ENCODE results near the gene BMP10. TPM values are rescaled to one million over a fixed set of nuclear protein-coding genes. Genes with fewer than 3 reads are reported as not detected.

BMP10 gene
- total RNA-seq, 1 experiment from 2014 or later = not detected

DNA sequence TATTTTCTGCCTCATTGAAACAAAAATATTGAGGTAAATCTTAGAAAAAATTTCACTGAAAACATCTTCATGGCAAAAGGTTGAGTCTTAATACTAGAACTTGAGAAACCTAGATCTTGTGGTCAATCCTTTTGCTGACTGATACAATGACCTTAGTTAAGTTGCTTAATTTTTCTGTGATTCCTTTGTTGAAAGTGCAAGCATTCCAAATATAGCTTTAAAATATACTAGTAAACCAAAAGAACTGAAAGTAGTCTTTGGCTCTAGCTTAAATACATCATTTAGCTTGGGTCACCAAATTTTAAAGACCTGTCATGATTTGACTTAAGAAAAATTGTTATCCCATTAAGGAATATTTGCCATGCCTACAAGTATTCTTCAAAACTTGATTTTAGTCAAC lies 16.7 kb downstream of the BMP10 start:
- H3K4me3 ChIP-seq (ENCODE audit: low read depth, low read length, poor library complexity, severe bottlenecking) = no peak overlapping the region
- CTCF ChIA-PET = no interaction called here
- H3K36me3 ChIP-seq (ENCODE audit: insufficient read depth, low read length, poor library complexity, severe bottlenecking) = no peaks in the 10 kb centered on the region
- H3K4me1 ChIP-seq (ENCODE audit: insufficient read depth, low read length, poor library complexity, severe bottlenecking) = no peaks in the 10 kb centered on the region
- intact Hi-C loops (cut with micrococcal nuclease; ENCODE audit: unreplicated experiment) = no loop called here
- no TSS peak for BruUV-seq (replicated peaks)
- POLR2A ChIA-PET (ENCODE audit: low non-redundant PET) = no interaction called here
- no peaks in the 10 kb centered on the region for H3K9me3 ChIP-seq (ENCODE audit: low read depth, low read length, poor library complexity, severe bottlenecking)
- H3K27me3 ChIP-seq (replicated peaks; ENCODE audit: insufficient read depth, low read depth, low read length, poor library complexity) = no peaks in the 10 kb centered on the region
- no peak overlapping the region for H3K27ac ChIP-seq (ENCODE audit: low read depth, low read length, poor library complexity, severe bottlenecking)
- DNase-seq (ENCODE audit: low spot score) = no peak
- TF ChIP-seq, protein P1, sequence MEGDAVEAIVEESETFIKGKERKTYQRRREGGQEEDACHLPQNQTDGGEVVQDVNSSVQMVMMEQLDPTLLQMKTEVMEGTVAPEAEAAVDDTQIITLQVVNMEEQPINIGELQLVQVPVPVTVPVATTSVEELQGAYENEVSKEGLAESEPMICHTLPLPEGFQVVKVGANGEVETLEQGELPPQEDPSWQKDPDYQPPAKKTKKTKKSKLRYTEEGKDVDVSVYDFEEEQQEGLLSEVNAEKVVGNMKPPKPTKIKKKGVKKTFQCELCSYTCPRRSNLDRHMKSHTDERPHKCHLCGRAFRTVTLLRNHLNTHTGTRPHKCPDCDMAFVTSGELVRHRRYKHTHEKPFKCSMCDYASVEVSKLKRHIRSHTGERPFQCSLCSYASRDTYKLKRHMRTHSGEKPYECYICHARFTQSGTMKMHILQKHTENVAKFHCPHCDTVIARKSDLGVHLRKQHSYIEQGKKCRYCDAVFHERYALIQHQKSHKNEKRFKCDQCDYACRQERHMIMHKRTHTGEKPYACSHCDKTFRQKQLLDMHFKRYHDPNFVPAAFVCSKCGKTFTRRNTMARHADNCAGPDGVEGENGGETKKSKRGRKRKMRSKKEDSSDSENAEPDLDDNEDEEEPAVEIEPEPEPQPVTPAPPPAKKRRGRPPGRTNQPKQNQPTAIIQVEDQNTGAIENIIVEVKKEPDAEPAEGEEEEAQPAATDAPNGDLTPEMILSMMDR (conservative IDR thresholded peaks at IDR 0.05; ENCODE audit: low read depth, low read length) = no peak
- no peak for TF ChIP-seq EZH2 (IDR thresholded peaks at IDR 0.05; ENCODE audit: borderline replicate concordance, low read depth, low read length, poor library complexity, severe bottlenecking)

DNA sequence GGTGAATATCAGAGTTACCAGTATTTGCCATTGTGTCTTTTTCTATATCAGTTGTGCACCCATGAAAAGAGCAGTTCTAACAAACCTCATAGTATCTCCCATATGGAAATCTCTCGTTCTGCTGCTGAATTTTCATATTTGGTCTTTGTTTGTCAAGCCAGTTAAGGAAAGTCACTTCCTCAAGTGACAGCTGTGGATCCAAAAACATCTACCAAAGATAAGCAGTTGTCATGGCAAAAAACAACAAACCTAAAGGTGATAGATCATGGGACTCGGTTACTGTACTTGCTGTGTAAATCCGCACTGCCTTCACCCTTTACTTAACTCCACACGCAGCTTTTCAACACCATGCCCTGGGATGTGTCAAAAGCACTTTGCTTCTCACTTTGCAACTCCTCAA lies 17.3 kb downstream of the BMP10 start:
- intact Hi-C loops (cut with micrococcal nuclease; ENCODE audit: unreplicated experiment) = no loop called here
- no TSS peak for BruUV-seq (replicated peaks)
- ChIA-PET POLR2A (ENCODE audit: low non-redundant PET) (no interaction called here), CTCF (no interaction called here)
- H3K36me3 ChIP-seq (ENCODE audit: insufficient read depth, low read length, poor library complexity, severe bottlenecking) = no peaks in the 10 kb centered on the region
- DNase-seq (ENCODE audit: low spot score) = no peak
- H3K4me1 ChIP-seq (ENCODE audit: insufficient read depth, low read length, poor library complexity, severe bottlenecking) = no peaks in the 10 kb centered on the region
- H3K9me3 ChIP-seq (ENCODE audit: low read depth, low read length, poor library complexity, severe bottlenecking) = no peaks in the 10 kb centered on the region
- no peaks in the 10 kb centered on the region for H3K27me3 ChIP-seq (replicated peaks; ENCODE audit: insufficient read depth, low read depth, low read length, poor library complexity)
- TF ChIP-seq, protein P1 (conservative IDR thresholded peaks at IDR 0.05; ENCODE audit: low read depth, low read length) = no peak
- no peak for TF ChIP-seq EZH2 (IDR thresholded peaks at IDR 0.05; ENCODE audit: borderline replicate concordance, low read depth, low read length, poor library complexity, severe bottlenecking)
- H3K27ac ChIP-seq (ENCODE audit: low read depth, low read length, poor library complexity, severe bottlenecking) = no peak overlapping the region
- no peak overlapping the region for H3K4me3 ChIP-seq (ENCODE audit: low read depth, low read length, poor library complexity, severe bottlenecking)

DNA sequence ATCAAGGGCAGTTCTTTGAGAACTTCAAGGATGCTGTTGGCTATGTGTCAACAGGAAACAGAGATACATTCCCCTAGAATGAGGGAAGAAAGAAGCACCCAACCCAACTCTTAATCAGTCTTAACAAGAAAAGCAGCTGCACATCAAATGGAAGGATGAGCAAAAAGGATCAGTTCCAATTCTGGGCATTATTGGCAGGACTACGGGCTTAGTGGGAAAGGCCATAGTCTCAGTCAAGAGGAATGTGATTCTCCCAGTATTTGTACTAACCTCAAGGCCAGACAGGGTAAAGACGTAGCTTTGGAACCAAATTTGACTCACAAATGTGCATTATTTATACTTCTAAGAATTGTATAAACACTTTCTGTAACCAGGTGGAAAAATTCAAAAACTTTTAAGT lies 18.2 kb downstream of the BMP10 start:
- BruUV-seq (replicated peaks) = no TSS peak
- Histone ChIP-seq H3K4me1 (ENCODE audit: insufficient read depth, low read length, poor library complexity, severe bottlenecking) (no peaks in the 10 kb centered on the region), H3K9me3 (ENCODE audit: low read depth, low read length, poor library complexity, severe bottlenecking) (no peaks in the 10 kb centered on the region), H3K27me3 (replicated peaks; ENCODE audit: insufficient read depth, low read depth, low read length, poor library complexity) (no peaks in the 10 kb centered on the region), H3K4me3 (ENCODE audit: low read depth, low read length, poor library complexity, severe bottlenecking) (no peak overlapping the region), H3K36me3 (ENCODE audit: insufficient read depth, low read length, poor library complexity, severe bottlenecking) (no peaks in the 10 kb centered on the region), H3K27ac (ENCODE audit: low read depth, low read length, poor library complexity, severe bottlenecking) (no peak overlapping the region)
- intact Hi-C loops (cut with micrococcal nuclease; ENCODE audit: unreplicated experiment) = no loop called here
- TF ChIP-seq, protein P1 (conservative IDR thresholded peaks at IDR 0.05; ENCODE audit: low read depth, low read length) = no peak
- no peak for TF ChIP-seq EZH2 (IDR thresholded peaks at IDR 0.05; ENCODE audit: borderline replicate concordance, low read depth, low read length, poor library complexity, severe bottlenecking)
- DNase-seq (ENCODE audit: low spot score) = peak; percentile 10
- ChIA-PET POLR2A (ENCODE audit: low non-redundant PET) (interaction anchor here (0.5 kb wide), 1 partner anchor 460 kb away, joined by 5 read pairs; no protein-coding TSS in a partner anchor), CTCF (no interaction called here)

All from A673 (cell line).